A172 (cell line): Measurements from ENCODE around the gene CLDN19. TPM values are rescaled to one million over a fixed set of nuclear protein-coding genes. Genes with fewer than 3 reads are reported as not detected.
A peak's percentile ranks its signal among the peaks of the same experiment; 100 is the strongest.
"Not testable (repeated sequence)": the region's sequence is repeated elsewhere in the genome, so short reads cannot be mapped to it uniquely, and the experiment has no call there.

Experiments
- DNase-seq: peaks from one replicate; pipeline ENCODE4 v3.0.0-alpha.2; 2015; ENCODE audit warnings: low spot score
- total RNA-seq: library from RNA; depleted of rRNA; stranded (reverse); fragments of >200 nt; shearing (Covaris generic); gene quantifications from 2 replicates; pipeline ENCODE4 v1.2.3, GENCODE V29; 2014

The CLDN19 gene
- total RNA-seq, 1 experiment from 2014 or later = not detected

DNA sequence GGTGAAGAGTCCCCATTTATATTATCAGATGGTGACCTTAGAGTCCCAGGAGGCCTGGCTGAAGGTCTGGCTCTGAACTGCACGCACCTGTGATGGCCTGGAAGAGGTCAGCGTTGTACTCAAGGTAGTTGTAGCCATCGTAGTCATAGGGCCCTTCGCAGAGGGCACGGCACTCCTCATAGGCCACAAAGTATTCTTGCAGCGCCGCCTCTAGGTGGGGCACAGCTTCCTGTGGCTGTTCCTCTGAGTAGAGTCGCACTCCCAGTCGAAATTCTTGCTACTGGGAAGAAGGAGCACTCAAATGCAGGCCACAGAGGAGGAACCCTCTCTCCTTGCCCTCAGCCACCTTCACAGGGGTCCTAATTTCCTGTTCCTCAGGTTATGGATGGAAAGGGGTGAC is 19.1 kb upstream of the CLDN19 start:
- no peak for DNase-seq

DNA sequence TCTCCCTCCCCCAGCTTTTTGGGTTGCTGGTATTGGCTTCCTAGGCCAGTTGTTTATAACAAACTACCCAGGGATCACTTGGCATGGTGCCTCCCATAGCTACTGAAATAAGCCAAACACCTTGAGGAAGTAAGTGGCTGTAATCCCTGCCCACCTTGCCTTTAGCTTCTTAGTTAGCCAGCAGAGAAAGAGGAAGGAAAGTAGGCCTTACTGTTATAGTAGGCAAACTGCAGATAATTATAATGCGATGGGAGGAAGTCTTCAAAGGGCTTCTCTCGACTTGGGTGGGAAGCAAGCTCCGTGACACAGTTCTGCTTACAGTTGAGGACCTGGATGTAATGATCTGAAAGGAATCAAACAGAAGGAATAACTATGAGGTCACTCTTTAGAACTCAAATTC is 18.6 kb upstream of the CLDN19 start:
- no peak for DNase-seq

DNA sequence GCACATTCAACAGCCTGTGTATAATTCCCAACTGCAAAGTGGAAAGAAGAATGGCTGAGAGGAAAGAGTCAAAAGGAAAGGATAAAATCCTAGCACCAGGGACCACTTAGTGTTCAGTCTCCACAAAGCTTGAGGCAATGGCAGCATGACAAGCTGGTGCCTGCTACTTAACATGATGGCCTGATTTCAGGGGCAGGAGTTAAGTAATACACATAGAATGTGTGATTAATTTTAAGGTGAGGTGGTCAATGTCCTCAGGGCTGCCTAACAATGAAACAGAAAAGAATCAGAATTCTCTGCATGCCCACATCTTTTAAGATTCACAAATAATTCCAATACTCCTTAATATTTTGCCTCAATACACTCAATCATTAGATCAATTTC is 17.8 kb upstream of the CLDN19 start:
- DNase-seq = no peak

GRCh38 chr1:42756956-42757891 is 17.2 kb upstream of the CLDN19 start:
- peak; percentile 58 for DNase-seq

- DNase-seq = no peak
These were observed 13.0 kb upstream of the CLDN19 start for GRCh38 chr1:42753070-42753469.

- no peak for DNase-seq
These were observed 12.2 kb upstream of the CLDN19 start for GRCh38 chr1:42752284-42752683.

DNA sequence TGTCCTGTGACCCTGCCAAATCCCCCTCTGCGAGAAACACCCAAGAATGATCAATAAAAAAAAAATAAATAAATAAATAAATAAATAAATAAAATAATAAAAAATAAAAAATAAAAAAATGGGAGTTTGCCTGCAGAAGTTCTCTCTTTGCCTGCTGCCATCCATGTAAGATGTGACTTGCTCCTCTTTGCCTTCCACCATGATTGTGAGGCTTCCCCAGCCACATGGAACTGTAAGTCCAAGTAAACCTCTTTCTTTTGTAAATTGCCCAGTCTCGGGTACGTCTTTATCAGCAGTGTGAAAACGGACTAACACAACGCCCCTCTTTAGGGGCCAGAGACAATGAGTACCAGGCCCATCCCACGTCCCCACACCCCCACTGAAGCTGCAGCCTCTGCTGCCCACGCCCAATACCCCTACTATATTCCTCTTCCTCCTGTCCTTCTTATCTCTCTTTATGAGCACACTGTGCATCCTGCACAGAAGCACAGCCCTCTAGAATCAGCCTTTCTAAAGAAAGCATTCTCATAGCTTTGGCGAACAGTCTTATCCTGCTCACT is 11.6 kb upstream of the CLDN19 start:
- DNase-seq = not testable (repeated sequence)

DNA sequence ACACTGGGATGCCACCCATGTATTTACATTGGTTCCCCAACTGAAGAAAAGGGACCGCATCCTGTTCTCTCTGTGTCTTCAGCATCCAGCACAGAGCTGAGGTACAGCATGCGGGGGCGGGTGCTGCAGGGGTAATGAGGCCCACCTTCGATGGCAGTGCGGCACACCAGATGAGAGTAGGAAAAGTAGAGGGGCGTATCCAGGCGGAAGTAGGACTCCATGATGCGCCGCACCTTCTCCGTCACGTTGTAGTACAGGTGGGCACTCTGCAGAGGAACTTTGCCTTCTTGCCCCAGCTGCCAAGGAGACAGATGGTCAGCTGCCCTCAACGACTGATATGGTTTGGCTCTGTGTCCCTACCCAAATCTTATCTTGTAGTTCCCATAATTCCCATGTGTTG is 10.0 kb upstream of the CLDN19 start:
- DNase-seq = no peak

DNA sequence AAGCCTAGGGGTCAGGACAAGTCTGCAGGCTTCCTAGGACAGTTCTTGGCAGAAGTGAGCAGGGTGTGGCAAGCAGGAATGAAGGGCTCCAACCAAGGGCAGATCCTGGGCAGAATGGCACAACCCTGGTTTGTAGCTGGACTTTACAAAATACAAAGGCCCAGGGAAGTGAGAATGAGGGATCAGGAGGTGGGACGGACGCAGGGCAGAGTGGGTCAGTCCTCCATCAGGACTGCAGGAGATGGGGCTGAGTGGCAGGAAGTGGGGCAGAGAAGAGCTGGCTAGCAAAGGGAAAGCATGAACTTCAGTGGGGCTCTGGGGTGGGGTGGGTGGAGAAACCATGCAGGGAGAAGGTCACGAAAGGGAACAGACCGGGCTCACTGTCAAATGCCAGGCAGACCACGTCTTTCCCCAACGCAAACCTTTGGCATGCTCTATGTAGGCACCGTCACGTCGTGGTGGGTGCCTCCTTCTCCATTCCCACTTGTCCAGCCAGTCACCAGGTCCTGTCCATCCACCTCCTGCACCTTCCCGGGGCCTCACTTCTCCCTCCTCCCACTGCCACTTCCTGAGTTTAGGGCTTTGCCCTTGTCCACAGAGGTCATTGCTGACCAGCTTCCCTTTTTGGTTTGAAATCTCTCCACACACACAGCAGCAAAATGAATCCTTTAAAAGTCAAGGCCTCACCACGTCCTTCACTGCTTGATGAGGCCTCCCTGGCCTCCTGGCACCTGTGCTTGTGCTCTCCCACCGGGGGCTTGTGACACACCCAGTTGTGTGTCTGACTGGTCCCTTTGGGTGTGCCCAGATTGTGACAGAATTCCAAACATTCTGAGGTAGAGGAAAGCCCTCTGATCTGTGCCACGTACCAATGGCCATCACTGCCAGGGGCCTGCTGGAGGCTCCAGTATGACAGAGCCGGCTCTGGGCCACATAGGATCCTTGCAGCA is 8.7 kb upstream of the CLDN19 start:
- DNase-seq = no peak

GRCh38 chr1:42748021-42748420 is 8.0 kb upstream of the CLDN19 start:
- no peak for DNase-seq

GRCh38 chr1:42747125-42747524 is 7.1 kb upstream of the CLDN19 start:
- no peak for DNase-seq

- DNase-seq = no peak
These were observed 6.5 kb upstream of the CLDN19 start for GRCh38 chr1:42746436-42747105.

GRCh38 chr1:42745851-42746250 is 5.8 kb upstream of the CLDN19 start:
- no peak for DNase-seq

- no peak for DNase-seq
These were observed 4.0 kb upstream of the CLDN19 start for GRCh38 chr1:42744148-42744413.

- DNase-seq = no peak
These were observed 3.5 kb upstream of the CLDN19 start for GRCh38 chr1:42743317-42744147.

GRCh38 chr1:42742617-42743316 is 2.7 kb upstream of the CLDN19 start:
- DNase-seq = no peak

- DNase-seq = no peak
These were observed 2.1 kb upstream of the CLDN19 start for GRCh38 chr1:42742141-42742540.

DNA sequence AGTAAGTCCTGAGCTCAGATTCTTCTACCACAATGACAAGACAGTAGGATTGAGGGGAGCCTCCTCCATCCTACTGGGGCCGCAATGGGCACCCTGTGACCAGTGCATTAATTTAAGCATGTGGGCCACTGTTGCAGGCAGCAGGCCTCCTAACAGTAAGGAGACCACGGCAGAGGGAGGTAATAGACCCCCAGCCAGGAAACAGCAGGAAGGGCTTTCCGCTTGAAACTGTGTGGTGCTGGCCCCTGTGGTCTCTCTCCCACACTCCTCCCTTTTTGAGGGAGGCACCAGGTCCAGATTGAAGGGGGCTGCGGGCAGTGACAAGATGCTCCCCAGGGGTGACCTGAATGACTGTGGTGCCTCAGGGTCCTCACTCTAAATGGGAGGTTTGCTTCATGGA is 1.7 kb upstream of the CLDN19 start:
- no peak for DNase-seq

DNA sequence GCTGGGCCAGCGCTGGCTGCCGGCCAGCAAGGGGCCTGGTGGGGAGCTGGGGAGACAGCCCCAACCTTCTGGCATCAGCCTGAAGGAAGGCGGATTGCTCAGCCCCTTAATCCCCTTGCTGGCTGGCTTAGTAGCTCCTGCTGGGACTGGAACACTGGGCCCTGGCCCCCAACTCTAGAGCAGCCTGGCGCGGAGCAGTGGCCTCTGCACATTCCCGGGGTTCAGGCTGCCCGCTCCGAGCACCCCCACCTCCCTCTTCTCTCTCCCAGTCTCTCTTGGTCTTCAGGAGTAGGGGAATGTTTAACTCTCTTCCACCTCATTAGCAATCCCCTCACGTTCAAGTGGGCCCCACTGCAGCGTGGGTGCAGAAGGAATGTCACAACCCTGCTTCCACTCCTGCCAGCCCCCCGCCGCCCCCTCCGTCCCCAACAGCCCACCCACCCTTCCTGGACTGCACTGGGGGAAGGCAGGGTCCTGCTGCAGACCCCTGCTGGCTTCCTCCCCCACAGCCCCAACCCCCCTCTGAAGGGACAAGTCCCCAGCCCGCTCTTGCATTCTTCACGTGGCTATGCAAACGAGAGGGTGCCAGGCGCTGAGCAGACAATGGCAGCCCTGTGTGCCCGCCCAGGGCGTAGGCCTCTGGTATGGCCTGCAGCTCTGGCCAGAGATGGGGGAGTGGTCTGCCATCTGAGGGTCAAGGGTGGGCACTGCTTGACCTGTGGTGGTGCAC is 980 bp upstream of the CLDN19 start:
- no peak for DNase-seq
